ENCODE data around the gene MYO15B. TPM values are rescaled to one million over a fixed set of nuclear protein-coding genes. Genes with fewer than 3 reads are reported as not detected.

MYO15B gene
- total and polyA plus RNA-seq, 2 of the 13 experiments (the other 11 are each of a cell fraction or from before 2014, with no cell fraction given): 2.8 to 8.1 TPM

DNA sequence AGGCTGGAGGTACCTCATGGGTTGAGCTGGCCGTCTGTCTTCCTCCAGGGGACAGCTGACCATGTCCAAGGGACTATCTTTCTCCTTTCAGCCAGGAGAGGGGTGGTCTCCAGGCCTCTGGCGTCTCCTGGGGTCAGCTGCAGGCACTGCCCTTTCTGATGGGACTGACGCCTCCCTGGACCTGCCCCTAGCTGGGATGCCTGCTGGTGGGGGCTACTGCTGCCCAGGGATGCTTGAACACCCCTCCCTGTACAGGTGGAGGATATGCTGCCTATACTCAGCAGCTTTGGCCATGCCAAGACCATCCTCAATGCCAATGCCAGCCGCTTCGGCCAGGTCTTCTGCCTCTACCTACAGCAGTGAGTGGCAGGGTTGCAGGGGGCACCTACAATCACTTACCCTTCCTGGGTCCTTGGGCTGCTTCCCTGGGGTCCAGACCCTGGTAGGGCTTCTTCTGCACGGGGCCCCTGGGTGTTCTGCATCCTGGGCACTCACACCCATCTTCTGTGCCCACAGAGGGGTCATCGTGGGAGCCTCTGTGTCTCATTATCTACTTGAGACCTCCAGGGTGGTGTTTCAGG is 4.2 kb downstream of the MYO15B start:
- no TSS peak for BruUV-seq (replicated peaks)
- Histone ChIP-seq H3K4me3 (replicated peaks in 1 of 3; ENCODE audit: insufficient read depth in 1 of 3, low read depth in 2 of 3, low read length in 3 of 3) (peak overlapping the region in 1 of 3 experiments; percentile 20; a peak in 1 of 6 replicates), H3K9ac (ENCODE audit: insufficient read depth, low read depth, low read length) (no peak overlapping the region), H3K27me3 (ENCODE audit: control insufficient read depth in 1 of 2, insufficient read depth in 2 of 2, low read length in 2 of 2) (peaks cover 20 to 31% of the 10 kb centered on the region in 2 experiments; a peak in 4 of 5 replicates), H3K27ac (ENCODE audit: extremely low read length, insufficient read depth, low read length) (no peak overlapping the region), H4K20me1 (ENCODE audit: insufficient read depth, low read length) (no peaks in the 10 kb centered on the region), H3K9me3 (ENCODE audit: low read length) (no peaks in the 10 kb centered on the region), H3K4me1 (ENCODE audit: insufficient read depth, low read length) (peaks cover 29% of the 10 kb centered on the region), H2AFZ (ENCODE audit: low read length) (no peak overlapping the region), H3K36me3 (replicated peaks in 1 of 2; ENCODE audit: control insufficient read depth in 1 of 2, insufficient read depth in 2 of 2, low read length in 2 of 2) (no peaks in the 10 kb centered on the region), H3K79me2 (ENCODE audit: insufficient read depth, low read length) (no peaks in the 10 kb centered on the region), H3K4me2 (ENCODE audit: low read depth, low read length) (peak overlapping the region; percentile 50; the same call in 1 of the 2 replicates)
- in situ Hi-C loops (cut with HindIII; ENCODE audit: extremely low pct_ligation_motif_present, low pct_unique_long_range_greater_than_20kb): loop anchor here (10.0 kb wide), 1 partner anchor 167 kb away; no protein-coding TSS in a partner anchor
- WGBS (ENCODE audit: low lambda C conversion rate): 57% methylated on average over 5 of the region's 7 CpGs
- ATAC-seq: peak; percentile 37
- intact Hi-C loops (cut with micrococcal nuclease; ENCODE audit: unreplicated experiment): no loop called here
- ChIA-PET POLR2A (interaction anchor here (0.8 to 2.1 kb wide), 3 partner anchors 9 to 136 kb away, joined by 3 to 8 read pairs (median 3); no protein-coding TSS in a partner anchor), CTCF (ENCODE audit: low intra/inter-chr PET ratio, low total read pairs) (no interaction called here)
- DNase-seq (ENCODE audit: low spot score): peak; percentile 32
- FAIRE-seq: no peak
- no peak for TF ChIP-seq YEATS2 (CRISPR knock-in tag; IDR thresholded peaks at IDR 0.05; ENCODE audit: borderline replicate concordance)
- no peak for TF ChIP-seq MYC (CRISPR knock-in tag; IDR thresholded peaks at IDR 0.05; ENCODE audit: borderline replicate concordance)
- TF ChIP-seq, protein P1, sequence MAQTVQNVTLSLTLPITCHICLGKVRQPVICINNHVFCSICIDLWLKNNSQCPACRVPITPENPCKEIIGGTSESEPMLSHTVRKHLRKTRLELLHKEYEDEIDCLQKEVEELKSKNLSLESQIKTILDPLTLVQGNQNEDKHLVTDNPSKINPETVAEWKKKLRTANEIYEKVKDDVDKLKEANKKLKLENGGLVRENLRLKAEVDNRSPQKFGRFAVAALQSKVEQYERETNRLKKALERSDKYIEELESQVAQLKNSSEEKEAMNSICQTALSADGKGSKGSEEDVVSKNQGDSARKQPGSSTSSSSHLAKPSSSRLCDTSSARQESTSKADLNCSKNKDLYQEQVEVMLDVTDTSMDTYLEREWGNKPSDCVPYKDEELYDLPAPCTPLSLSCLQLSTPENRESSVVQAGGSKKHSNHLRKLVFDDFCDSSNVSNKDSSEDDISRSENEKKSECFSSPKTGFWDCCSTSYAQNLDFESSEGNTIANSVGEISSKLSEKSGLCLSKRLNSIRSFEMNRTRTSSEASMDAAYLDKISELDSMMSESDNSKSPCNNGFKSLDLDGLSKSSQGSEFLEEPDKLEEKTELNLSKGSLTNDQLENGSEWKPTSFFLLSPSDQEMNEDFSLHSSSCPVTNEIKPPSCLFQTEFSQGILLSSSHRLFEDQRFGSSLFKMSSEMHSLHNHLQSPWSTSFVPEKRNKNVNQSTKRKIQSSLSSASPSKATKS (CRISPR knock-in tag; IDR thresholded peaks at IDR 0.05): no peak
- TF ChIP-seq, protein P2, sequence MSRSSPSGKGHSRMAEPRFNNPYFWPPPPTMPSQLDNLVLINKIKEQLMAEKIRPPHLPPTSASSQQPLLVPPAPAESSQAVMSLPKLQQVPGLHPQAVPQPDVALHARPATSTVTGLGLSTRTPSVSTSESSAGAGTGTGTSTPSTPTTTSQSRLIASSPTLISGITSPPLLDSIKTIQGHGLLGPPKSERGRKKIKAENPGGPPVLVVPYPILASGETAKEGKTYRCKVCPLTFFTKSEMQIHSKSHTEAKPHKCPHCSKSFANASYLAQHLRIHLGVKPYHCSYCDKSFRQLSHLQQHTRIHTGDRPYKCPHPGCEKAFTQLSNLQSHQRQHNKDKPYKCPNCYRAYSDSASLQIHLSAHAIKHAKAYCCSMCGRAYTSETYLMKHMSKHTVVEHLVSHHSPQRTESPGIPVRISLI (CRISPR knock-in tag; IDR thresholded peaks at IDR 0.05; ENCODE audit: borderline replicate concordance): no peak
- TF ChIP-seq, protein P3, sequence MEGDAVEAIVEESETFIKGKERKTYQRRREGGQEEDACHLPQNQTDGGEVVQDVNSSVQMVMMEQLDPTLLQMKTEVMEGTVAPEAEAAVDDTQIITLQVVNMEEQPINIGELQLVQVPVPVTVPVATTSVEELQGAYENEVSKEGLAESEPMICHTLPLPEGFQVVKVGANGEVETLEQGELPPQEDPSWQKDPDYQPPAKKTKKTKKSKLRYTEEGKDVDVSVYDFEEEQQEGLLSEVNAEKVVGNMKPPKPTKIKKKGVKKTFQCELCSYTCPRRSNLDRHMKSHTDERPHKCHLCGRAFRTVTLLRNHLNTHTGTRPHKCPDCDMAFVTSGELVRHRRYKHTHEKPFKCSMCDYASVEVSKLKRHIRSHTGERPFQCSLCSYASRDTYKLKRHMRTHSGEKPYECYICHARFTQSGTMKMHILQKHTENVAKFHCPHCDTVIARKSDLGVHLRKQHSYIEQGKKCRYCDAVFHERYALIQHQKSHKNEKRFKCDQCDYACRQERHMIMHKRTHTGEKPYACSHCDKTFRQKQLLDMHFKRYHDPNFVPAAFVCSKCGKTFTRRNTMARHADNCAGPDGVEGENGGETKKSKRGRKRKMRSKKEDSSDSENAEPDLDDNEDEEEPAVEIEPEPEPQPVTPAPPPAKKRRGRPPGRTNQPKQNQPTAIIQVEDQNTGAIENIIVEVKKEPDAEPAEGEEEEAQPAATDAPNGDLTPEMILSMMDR (CRISPR knock-in tag; IDR thresholded peaks at IDR 0.05): peak; percentile 80
- peak; percentile 36; the same call in 1 of the 2 replicates for TF ChIP-seq SMC3 (IDR thresholded peaks at IDR 0.05; ENCODE audit: low read length)
- peak; percentile 17; the same call in 1 of the 2 replicates for TF ChIP-seq ZNF572 (CRISPR knock-in tag; IDR thresholded peaks at IDR 0.05)
- TF ChIP-seq, protein P4, sequence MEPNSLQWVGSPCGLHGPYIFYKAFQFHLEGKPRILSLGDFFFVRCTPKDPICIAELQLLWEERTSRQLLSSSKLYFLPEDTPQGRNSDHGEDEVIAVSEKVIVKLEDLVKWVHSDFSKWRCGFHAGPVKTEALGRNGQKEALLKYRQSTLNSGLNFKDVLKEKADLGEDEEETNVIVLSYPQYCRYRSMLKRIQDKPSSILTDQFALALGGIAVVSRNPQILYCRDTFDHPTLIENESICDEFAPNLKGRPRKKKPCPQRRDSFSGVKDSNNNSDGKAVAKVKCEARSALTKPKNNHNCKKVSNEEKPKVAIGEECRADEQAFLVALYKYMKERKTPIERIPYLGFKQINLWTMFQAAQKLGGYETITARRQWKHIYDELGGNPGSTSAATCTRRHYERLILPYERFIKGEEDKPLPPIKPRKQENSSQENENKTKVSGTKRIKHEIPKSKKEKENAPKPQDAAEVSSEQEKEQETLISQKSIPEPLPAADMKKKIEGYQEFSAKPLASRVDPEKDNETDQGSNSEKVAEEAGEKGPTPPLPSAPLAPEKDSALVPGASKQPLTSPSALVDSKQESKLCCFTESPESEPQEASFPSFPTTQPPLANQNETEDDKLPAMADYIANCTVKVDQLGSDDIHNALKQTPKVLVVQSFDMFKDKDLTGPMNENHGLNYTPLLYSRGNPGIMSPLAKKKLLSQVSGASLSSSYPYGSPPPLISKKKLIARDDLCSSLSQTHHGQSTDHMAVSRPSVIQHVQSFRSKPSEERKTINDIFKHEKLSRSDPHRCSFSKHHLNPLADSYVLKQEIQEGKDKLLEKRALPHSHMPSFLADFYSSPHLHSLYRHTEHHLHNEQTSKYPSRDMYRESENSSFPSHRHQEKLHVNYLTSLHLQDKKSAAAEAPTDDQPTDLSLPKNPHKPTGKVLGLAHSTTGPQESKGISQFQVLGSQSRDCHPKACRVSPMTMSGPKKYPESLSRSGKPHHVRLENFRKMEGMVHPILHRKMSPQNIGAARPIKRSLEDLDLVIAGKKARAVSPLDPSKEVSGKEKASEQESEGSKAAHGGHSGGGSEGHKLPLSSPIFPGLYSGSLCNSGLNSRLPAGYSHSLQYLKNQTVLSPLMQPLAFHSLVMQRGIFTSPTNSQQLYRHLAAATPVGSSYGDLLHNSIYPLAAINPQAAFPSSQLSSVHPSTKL (CRISPR knock-in tag; IDR thresholded peaks at IDR 0.05): no peak
- no peak for TF ChIP-seq ZNF138 (CRISPR knock-in tag; IDR thresholded peaks at IDR 0.05; ENCODE audit: low read depth)
- TF ChIP-seq, protein P5, sequence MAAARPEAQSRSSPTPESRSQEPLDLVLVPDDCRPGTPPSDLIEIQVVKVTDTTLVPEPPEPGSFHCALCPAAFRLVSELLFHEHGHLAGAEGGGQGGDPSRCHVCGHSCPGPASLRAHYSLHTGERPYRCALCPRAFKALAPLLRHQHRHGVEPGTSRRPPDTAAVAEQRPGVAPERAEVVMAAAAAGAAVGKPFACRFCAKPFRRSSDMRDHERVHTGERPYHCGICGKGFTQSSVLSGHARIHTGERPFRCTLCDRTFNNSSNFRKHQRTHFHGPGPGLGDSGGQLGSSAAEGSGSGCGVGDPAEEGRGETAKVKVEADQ (CRISPR knock-in tag; IDR thresholded peaks at IDR 0.05; ENCODE audit: borderline replicate concordance): no peak
- TF ChIP-seq ZNF264 (CRISPR knock-in tag; IDR thresholded peaks at IDR 0.05): no peak

Measured in HepG2 (cell line).